ENCODE data around the gene ZSWIM6. TPM values are rescaled to one million over a fixed set of nuclear protein-coding genes. Genes with fewer than 3 reads are reported as not detected.

Gene ZSWIM6
- total RNA-seq, 1 donor from 2014 or later = 9.6 TPM

GRCh38 chr5:61311056-61311610 lies 20.9 kb upstream of the ZSWIM6 start:
- H3K4me1 Mint-ChIP-seq (ENCODE audit: low read depth) = peaks cover 18% of the 10 kb centered on the region
- peaks cover 2% of the 10 kb centered on the region for H3K36me3 Mint-ChIP-seq (ENCODE audit: low read depth)
- DNase-seq (ENCODE audit: low spot score) = no peak
- intact Hi-C loops (cut with micrococcal nuclease) = no loop called here
- no peak overlapping the region for H3K27ac Mint-ChIP-seq
- H3K4me3 Mint-ChIP-seq = no peak overlapping the region
- H3K27me3 Mint-ChIP-seq (ENCODE audit: insufficient read depth) = peaks cover 11% of the 10 kb centered on the region
- H3K9me3 Mint-ChIP-seq = no peaks in the 10 kb centered on the region

GRCh38 chr5:61311836-61312808 lies 19.9 kb upstream of the ZSWIM6 start:
- no peaks in the 10 kb centered on the region for H3K9me3 Mint-ChIP-seq
- H3K4me1 Mint-ChIP-seq (ENCODE audit: low read depth) = peaks cover 8% of the 10 kb centered on the region
- no peaks in the 10 kb centered on the region for H3K36me3 Mint-ChIP-seq (ENCODE audit: low read depth)
- H3K27me3 Mint-ChIP-seq (ENCODE audit: insufficient read depth) = peaks cover 12% of the 10 kb centered on the region
- H3K4me3 Mint-ChIP-seq = no peak overlapping the region
- H3K27ac Mint-ChIP-seq = no peak overlapping the region
- no peak for DNase-seq (ENCODE audit: low spot score)
- intact Hi-C loops (cut with micrococcal nuclease) = no loop called here

GRCh38 chr5:61313960-61314681 lies 17.9 kb upstream of the ZSWIM6 start:
- peaks cover 14% of the 10 kb centered on the region for H3K27me3 Mint-ChIP-seq (ENCODE audit: insufficient read depth)
- no peak overlapping the region for H3K27ac Mint-ChIP-seq
- no peaks in the 10 kb centered on the region for H3K9me3 Mint-ChIP-seq
- intact Hi-C loops (cut with micrococcal nuclease) = no loop called here
- no peak for DNase-seq (ENCODE audit: low spot score)
- H3K36me3 Mint-ChIP-seq (ENCODE audit: low read depth) = no peaks in the 10 kb centered on the region
- H3K4me3 Mint-ChIP-seq = no peak overlapping the region
- H3K4me1 Mint-ChIP-seq (ENCODE audit: low read depth) = peaks cover 4% of the 10 kb centered on the region

GRCh38 chr5:61318376-61318775 lies 13.7 kb upstream of the ZSWIM6 start:
- intact Hi-C loops (cut with micrococcal nuclease) = no loop called here
- H3K36me3 Mint-ChIP-seq (ENCODE audit: low read depth) = no peaks in the 10 kb centered on the region
- DNase-seq (ENCODE audit: low spot score) = no peak
- H3K4me3 Mint-ChIP-seq = no peak overlapping the region
- no peaks in the 10 kb centered on the region for H3K9me3 Mint-ChIP-seq
- no peak overlapping the region for H3K27ac Mint-ChIP-seq
- peaks cover 22% of the 10 kb centered on the region for H3K27me3 Mint-ChIP-seq (ENCODE audit: insufficient read depth)
- peaks cover 13% of the 10 kb centered on the region for H3K4me1 Mint-ChIP-seq (ENCODE audit: low read depth)

- H3K4me3 Mint-ChIP-seq = no peak overlapping the region
- peaks cover 13% of the 10 kb centered on the region for H3K4me1 Mint-ChIP-seq (ENCODE audit: low read depth)
- DNase-seq (ENCODE audit: low spot score) = no peak
- no peak overlapping the region for H3K27ac Mint-ChIP-seq
- intact Hi-C loops (cut with micrococcal nuclease) = no loop called here
- H3K27me3 Mint-ChIP-seq (ENCODE audit: insufficient read depth) = peaks cover 22% of the 10 kb centered on the region
- H3K36me3 Mint-ChIP-seq (ENCODE audit: low read depth) = no peaks in the 10 kb centered on the region
- no peaks in the 10 kb centered on the region for H3K9me3 Mint-ChIP-seq
Observed at GRCh38 chr5:61319388-61320146, 12.5 kb upstream of the ZSWIM6 start.

- H3K9me3 Mint-ChIP-seq = no peaks in the 10 kb centered on the region
- no peak overlapping the region for H3K4me3 Mint-ChIP-seq
- peaks cover 19% of the 10 kb centered on the region for H3K27me3 Mint-ChIP-seq (ENCODE audit: insufficient read depth)
- intact Hi-C loops (cut with micrococcal nuclease) = no loop called here
- peaks cover 13% of the 10 kb centered on the region for H3K4me1 Mint-ChIP-seq (ENCODE audit: low read depth)
- no peak for DNase-seq (ENCODE audit: low spot score)
- H3K27ac Mint-ChIP-seq = no peak overlapping the region
- H3K36me3 Mint-ChIP-seq (ENCODE audit: low read depth) = no peaks in the 10 kb centered on the region
Observed at GRCh38 chr5:61320860-61321259, 11.2 kb upstream of the ZSWIM6 start.

- Mint-ChIP-seq H3K4me1 (ENCODE audit: low read depth) (peaks cover 13% of the 10 kb centered on the region), H3K27ac (no peak overlapping the region), H3K4me3 (no peak overlapping the region), H3K9me3 (no peaks in the 10 kb centered on the region), H3K36me3 (ENCODE audit: low read depth) (no peaks in the 10 kb centered on the region), H3K27me3 (ENCODE audit: insufficient read depth) (peaks cover 14% of the 10 kb centered on the region)
- intact Hi-C loops (cut with micrococcal nuclease) = no loop called here
- DNase-seq (ENCODE audit: low spot score) = no peak
Observed at GRCh38 chr5:61321669-61322068, 10.4 kb upstream of the ZSWIM6 start.

GRCh38 chr5:61322738-61323725 lies 9.0 kb upstream of the ZSWIM6 start:
- intact Hi-C loops (cut with micrococcal nuclease) = no loop called here
- H3K9me3 Mint-ChIP-seq = no peaks in the 10 kb centered on the region

GRCh38 chr5:61327760-61328753 lies 4.0 kb upstream of the ZSWIM6 start:
- DNase-seq (ENCODE audit: low spot score) = no peak
- H3K9me3 Mint-ChIP-seq = no peaks in the 10 kb centered on the region
- intact Hi-C loops (cut with micrococcal nuclease) = no loop called here
- H3K4me1 Mint-ChIP-seq (ENCODE audit: low read depth) = peaks cover 33% of the 10 kb centered on the region
- H3K36me3 Mint-ChIP-seq (ENCODE audit: low read depth) = peaks cover 2% of the 10 kb centered on the region
- peaks cover 22% of the 10 kb centered on the region for H3K27me3 Mint-ChIP-seq (ENCODE audit: insufficient read depth)
- peak overlapping the region; percentile 3 for H3K4me3 Mint-ChIP-seq
- H3K27ac Mint-ChIP-seq = no peak overlapping the region

More at GRCh38 chr5:61322738-61323725, 9.0 kb upstream of the ZSWIM6 start:
- Mint-ChIP-seq H3K27me3 (ENCODE audit: insufficient read depth) (peaks cover 15% of the 10 kb centered on the region), H3K4me1 (ENCODE audit: low read depth) (peaks cover 22% of the 10 kb centered on the region), H3K36me3 (ENCODE audit: low read depth) (no peaks in the 10 kb centered on the region), H3K4me3 (no peak overlapping the region), H3K27ac (no peak overlapping the region)
- no peak for DNase-seq (ENCODE audit: low spot score)

GRCh38 chr5:61328791-61329549 lies 3.1 kb upstream of the ZSWIM6 start:
- peaks cover 3% of the 10 kb centered on the region for H3K36me3 Mint-ChIP-seq (ENCODE audit: low read depth)
- no peak for DNase-seq (ENCODE audit: low spot score)
- intact Hi-C loops (cut with micrococcal nuclease) = no loop called here
- peaks cover 36% of the 10 kb centered on the region for H3K4me1 Mint-ChIP-seq (ENCODE audit: low read depth)
- no peaks in the 10 kb centered on the region for H3K9me3 Mint-ChIP-seq
- H3K27me3 Mint-ChIP-seq (ENCODE audit: insufficient read depth) = peaks cover 23% of the 10 kb centered on the region
- H3K4me3 Mint-ChIP-seq = peak overlapping the region; percentile 80
- H3K27ac Mint-ChIP-seq = no peak overlapping the region

All from activated T-helper 1 cell treated with anti-CD3 and anti-CD28 coated beads, Interleukin-12 subunit alpha, Interleukin-12 subunit beta, Interleukin-2, Interleukin-4 antibody, amounts not matched to agents 30 ng/mL and 10 ng/mL and 1 ng/mL, durations not matched to agents 14 hours and 24 hours and 36 hours (primary cell).